G401 (cell line): ENCODE measurements around the gene TCF20. TPM values are rescaled to one million over a fixed set of nuclear protein-coding genes. Genes with fewer than 3 reads are reported as not detected.
A peak's percentile ranks its signal among the peaks of the same experiment; 100 is the strongest.

Experiments
- DNase-seq: peaks from one replicate; pipeline ENCODE4 v3.0.0-alpha.2; 2015; ENCODE audit warnings: low spot score
- in situ Hi-C: cut with HindIII; loops from 2 replicates; pipeline ENCODE4 v1.10.0; 2016; ENCODE audit warnings: low sequenced_read_pairs, mixed read lengths
- total RNA-seq: library from RNA; depleted of rRNA; stranded (reverse); fragments of >200 nt; shearing (Covaris generic); gene quantifications from 2 replicates; pipeline ENCODE4 v1.2.3, GENCODE V29; 2014

TCF20 gene
- total RNA-seq, 1 experiment from 2014 or later: 25.5 TPM

DNA sequence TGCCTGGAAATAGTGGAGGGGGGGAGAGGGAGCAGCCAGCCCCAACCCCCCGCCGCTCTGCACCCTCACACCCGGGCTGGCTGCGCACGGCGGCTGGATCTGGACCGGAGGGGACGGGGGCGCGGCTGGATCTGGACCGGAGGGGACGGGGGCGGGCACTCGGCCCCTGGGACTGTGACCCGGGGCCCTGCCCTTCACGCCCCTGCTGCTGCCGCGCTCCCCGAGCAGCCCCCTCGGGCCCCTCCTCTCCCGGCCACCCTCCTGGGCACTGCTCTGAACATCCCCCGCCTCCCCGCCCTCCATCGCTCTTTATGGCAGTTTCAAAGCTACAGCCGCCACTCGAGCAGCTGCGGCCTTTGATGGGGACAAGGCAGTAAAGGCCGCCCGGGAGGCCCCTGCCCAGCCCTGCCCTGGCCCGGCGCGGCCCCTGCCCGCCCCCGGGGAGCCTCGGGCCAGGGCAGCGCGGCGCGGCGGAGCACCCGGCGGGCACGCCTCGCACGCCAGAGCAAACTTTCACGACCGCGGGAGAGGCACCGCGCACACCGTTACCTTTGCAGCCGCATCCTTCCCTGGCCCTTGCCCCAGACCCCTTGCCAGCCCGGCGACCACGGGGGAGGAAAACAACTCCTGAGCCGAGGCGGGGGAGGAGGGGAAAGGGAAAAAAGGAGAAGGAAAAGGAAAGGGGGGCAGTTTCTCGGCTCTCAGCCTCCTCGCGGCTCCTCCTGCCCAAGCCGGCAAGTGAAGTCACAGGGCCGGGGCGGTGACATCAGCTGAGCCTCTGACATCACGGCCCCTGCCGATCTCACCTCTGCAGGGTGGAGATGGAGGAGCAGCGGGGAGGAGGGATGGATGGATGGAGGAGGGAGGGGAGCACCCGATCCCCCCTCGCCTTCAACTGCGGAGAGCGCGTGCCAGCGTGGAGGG is 13.1 kb upstream of the TCF20 start:
- in situ Hi-C loops: no loop called here
- DNase-seq: no peak

DNA sequence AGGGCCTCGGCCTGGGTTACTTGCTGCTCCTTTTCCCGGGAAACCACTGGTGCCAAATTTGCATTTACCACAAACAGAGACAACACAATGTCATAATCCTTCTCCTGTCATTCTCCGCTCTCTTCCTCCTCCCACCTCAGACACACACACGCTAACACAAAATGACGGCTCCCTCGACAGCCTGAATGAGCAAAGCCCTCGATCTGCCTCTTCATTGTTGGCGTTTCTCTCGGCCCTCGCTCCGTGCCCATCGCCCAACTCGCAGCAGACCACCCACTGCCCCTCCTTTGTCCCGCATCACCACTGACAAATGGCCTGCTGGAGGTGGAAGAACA is 12.5 kb upstream of the TCF20 start:
- peak; percentile 37 for DNase-seq
- in situ Hi-C loops: no loop called here

DNA sequence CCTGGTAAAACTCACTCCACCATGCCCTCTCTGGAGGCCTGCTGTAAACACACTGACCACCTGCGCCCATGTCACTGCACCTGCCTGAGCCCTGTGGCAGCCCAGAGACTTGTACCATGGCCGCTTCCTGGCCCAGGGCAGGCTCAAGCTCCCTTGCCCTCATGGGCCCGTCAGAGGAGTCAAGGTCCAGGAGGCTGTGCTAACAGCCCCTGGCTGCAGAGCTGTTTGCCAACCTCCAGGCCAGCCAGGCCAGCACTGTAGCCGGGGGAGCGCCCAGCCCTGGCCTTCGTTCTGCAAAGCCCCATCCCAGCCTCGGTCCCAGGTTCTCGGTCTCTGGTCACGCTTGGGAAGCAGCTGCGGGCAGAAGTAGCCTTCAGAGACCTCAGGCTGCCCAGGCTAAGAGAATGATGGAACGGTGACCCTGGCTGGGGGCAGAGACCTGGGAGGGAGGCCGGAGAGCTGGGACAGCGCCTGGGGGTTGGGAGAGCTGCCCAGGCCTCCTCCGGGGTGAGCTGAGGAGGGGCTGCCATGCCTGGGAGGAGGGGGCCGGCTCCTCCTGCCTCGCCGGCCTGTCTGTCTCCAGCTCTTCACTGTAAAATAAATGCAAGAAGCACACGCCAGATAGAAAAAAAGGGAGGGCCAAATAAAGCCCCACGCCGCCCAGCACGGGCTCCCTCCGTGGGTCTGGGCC is 11.9 kb upstream of the TCF20 start:
- in situ Hi-C loops: no loop called here
- no peak for DNase-seq

DNA sequence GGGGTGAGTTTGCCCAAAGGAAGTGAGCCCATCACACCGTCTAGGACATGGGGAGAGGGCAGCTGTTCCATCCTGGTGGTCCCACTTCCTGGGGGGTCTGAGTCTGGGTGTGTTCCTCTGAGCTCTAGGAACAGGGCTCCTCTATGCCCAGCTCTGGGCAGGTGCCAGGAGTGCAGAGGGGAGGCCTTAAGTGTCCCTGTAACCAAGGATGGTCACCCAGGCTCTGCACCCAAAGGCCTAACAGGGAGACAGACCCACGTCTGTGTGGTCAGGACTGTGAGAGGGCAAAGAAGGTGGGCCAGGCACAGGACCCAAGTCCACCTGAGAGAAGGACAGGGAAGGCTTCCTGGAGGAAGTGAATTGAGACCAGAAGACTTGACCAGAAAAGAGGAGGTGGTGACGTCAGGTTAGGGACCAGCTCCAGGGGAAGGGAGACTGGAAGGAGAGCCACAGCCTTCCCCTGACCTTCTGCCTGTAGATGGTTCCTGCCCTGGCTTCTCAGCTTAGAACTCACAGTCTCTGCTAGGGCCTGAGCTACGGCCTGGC is 11.3 kb upstream of the TCF20 start:
- in situ Hi-C loops: no loop called here
- DNase-seq: no peak

DNA sequence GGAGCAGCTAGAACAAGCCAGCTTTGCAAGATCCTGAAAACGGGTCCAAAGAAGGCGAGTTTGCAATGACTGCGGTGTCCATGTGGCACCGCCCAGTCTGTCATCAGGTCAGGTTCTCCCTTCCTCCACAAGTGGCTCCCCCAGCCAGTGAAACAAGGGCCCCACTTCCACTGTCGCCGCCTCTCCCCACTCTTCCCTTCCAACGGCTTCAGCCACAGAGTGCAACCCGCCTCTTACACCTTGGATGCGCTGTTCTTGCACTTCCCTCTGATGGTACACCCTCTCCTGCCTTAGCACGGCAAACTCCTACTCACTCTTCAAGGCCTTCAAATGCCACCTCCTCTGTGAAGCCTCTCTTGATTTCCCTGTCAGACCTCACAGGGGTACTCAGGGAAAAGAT is 10.8 kb upstream of the TCF20 start:
- in situ Hi-C loops: no loop called here

DNA sequence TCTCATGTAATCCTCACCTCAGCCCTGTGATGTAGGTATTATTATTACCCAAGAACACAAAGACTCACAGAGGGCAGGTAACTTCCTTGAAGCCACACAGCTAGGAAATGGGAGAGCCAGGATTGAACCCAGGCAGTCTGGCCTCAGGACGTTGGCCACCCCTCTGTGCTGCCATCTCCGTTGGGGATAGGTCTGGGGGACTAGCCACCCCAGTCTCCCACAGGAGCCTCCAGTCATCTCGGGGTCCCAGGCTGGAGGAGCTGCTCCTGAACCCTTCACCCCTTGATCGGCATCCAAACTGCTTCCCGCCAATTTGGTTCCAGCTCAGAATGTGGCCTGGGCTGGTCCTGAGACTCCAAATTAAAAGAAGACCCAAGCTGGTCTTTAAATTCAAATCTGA is 10.4 kb upstream of the TCF20 start:
- no peak for DNase-seq
- in situ Hi-C loops: no loop called here

More for the DNA sequence above, 10.8 kb upstream of the TCF20 start:
- DNase-seq: no peak

DNA sequence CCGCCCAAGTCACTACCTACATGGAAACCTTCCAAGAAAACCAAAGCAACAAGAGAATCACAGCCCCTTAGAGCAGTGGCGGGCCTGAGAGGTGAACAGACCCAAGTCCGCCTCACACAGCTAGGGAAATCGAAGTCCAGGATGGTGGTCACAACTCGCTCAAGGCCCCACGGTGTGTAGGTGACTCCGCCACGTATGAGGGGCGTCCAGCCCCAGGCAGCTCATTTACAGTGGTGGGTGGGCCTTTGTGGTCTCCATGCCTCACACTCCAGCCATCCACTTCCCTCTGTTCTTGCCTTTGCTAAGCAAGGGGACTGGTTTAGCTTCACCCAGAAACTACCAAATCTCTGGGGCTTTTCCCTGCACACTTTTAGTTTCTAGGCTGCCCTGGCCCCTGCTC is 9.7 kb upstream of the TCF20 start:
- in situ Hi-C loops: no loop called here

DNA sequence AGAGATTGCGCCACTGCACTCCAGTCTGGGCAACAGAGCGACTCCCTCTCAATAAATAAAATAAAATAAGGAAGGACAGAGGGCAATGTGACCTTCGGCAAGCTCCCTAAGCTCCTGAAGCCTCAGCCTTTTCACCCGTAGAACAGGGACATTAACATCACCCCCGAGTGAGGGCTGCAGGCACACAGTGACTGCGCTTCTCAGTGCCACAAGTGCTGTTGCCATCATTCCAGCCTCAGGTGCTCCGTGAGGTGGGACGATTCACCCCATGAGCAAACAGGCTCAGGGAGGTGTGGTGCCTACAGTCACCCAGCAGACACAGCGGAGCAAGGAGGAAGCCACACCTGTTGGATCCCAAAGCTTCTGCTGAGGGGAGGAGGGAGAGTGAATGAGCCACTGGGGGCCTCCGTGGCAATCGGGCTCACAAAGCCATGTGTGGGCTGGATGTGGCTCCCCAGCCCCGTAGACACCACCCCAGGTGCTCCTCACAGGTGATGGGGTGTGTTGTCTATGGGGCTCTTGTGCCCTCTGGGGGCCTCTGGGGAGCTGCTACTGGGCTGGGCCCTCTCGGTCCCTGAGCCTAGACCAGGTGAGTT is 9.1 kb upstream of the TCF20 start:
- in situ Hi-C loops: loop anchor here (5.0 kb wide), 2 partner anchors 53 to 93 kb away; no protein-coding TSS in a partner anchor
- DNase-seq: no peak

More for the DNA sequence above, 9.7 kb upstream of the TCF20 start:
- DNase-seq: no peak

DNA sequence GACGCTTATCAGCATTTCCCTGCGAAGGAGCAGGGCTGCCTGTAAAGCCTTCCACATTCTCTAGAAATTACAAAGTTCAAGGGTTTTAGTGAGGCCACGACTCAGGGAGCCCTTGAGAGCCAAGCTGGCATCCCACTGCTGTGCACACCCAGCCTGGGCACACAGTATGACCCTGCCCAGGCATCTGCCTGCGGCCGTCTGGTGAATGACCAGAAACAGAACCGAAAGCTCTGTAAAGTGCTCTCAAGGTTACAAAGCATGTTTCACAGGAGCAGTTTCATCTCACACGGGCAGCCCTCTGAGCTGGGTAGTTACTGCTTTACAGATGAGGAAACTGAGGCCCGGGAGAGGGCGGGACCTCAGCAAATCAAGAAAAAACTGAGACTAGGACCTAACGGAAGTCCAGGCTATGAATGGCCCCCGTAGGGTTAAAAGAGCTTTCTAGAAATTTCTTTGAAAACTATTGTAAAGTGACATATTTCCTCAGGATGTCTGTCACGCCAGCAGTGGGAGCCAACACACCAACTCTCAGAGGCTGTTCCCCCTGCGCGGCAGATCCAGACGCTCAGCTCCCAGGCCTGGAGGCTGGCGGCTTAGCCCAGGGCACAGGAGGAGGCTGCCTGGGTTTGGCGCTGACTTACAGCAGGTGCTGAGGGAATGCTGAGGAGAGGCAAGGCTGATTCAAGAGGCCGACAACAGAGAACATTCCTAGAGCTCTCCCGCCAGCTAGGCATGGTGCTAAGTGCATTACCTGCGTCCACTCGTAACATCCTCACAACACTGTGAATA is 7.7 kb upstream of the TCF20 start:
- peak; percentile 89 for DNase-seq
- in situ Hi-C loops: loop anchor here (5.0 kb wide), 2 partner anchors 54 to 94 kb away; no protein-coding TSS in a partner anchor

DNA sequence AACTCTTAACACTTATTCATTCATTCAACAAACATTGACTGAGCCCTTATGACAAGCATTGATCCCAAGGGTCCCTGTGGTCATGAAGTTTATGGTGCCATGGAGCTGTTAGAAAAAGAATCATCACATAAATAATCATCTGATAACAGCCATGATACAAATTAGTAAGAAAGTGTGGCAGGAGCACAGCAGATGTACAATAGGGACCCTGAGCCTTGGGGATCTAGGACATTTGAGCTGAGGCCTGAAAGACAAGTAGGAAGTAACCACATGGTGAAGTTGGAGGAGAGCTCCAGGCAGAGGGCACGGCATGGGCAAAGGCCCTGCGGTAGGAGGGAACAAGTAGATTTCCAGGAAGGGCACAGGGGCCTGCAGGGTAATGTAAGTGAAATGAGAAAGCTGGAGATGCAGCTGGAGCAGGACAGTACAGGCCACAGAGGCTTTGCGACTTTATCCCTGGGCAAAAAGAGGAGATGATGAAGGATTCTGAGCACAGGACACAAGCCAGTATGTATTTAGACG is 6.8 kb upstream of the TCF20 start:
- in situ Hi-C loops: loop anchor here (5.0 kb wide), 2 partner anchors 55 to 95 kb away; no protein-coding TSS in a partner anchor
- no peak for DNase-seq

DNA sequence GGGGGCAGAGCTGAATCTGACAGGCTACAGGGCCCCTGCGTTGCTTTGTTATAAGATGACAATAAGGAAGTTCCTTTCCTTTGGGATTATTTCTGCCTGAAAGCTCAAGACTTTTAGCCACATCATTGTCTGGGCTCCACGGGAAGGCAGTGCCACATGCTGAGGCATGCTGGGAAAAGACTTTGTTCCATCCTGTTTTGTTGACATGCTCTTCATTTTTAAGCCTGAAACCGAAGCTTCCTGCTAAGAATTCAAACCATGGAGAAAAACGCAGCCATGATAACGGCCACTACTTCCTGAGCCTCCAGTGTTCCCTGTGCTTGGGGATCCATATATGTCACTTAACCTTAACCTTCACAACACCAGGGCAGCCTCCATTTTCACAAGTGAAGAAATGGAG is 5.5 kb upstream of the TCF20 start:
- DNase-seq: no peak
- in situ Hi-C loops: loop anchor here (5.0 kb wide), 2 partner anchors 56 to 96 kb away; no protein-coding TSS in a partner anchor

DNA sequence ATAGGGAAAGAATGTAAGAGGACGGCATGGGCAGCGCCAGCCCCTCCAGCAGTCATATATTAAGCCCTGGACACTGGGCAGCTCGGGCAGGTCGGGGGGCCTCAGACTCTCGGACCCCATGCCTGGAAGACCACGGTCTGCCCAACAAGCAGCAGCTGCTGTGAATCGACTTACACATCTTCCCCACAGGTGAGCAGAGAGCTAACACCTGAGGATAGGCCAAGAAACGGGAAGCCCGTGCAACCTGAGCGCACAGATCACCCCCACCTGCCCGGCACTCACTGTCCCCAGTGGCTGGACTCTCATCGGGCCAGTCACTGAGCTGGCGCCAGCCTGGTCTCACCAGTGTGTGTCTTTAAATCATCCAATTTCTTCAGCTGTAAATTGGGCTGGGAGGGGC is 4.7 kb upstream of the TCF20 start:
- in situ Hi-C loops: loop anchor here (5.0 kb wide), 2 partner anchors 57 to 97 kb away; no protein-coding TSS in a partner anchor
- DNase-seq: no peak

DNA sequence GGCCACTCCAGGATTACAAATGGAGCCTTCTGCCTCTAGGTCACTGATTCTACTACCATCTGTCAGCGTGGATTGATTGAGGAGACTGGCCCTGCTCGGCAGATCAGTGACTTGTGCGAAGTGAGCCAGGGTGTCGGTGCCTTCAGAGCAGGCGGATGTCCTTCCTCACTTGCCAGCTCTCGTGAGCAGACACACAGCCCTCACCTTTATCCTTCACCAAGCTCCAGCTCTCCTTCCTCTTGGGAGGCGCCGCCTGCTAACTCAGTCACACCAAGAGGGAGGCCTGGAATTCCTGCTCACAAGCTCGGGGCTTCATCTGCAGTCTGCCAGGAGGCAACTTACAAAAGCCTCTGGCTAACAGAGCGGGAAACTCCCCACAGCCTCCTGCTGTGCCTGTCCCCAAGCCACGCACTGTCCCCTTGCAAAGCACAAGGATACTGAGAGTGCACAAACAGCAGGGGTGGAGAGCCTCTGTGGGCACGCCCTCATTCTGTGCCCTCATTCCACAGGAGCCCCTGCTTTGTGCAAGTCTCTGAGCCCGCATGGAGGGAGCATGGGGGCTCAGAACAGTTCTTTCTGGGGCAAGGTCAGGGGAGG is 3.5 kb upstream of the TCF20 start:
- in situ Hi-C loops: no loop called here
- DNase-seq: no peak

DNA sequence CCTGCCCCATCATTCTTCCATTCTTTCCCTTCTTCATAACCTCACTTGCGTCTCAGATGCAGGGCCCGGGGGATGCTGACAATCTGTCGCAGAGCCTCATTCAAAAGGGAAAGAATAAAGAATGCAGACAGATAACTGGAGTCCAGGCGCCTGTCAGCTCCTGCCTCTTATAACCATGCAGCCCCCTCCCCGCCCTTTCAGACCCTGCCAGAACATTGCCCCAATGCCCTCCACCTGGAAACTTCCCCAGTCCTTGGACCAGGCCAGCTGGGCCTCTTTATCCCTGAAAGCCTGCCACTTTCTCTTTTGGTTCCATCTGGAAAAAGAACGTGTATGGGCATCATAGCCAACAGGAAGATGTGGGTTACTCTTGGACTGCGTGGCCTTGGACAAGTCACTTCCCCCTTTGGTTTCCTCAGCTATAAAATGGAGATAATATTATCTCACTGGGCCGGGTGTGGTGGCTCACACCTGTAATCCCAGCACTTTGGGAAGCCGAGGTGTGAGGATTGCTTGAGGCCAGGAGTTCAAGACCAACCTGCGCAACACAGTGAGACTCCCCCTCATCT is 2.1 kb upstream of the TCF20 start:
- DNase-seq: no peak
- in situ Hi-C loops: no loop called here

DNA sequence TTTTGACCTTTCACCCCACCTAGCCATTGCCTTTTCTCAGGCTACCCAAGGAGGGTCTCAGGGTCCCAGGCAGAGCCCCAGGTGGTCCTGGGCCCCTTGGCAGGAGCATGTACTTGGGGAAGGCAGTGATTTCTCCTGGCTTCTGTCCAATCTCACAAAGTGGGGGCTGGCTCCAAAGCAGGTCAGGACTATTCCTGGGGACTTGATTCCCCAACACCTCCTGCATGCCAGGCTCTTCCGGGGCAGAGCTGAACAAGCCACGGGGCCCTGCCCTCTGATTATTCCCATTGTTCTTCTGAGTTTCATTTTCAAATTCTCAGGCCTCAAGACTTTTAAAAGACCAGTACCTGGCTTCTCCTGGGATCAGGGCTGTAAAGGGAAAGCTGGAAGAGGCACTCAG is 1.5 kb upstream of the TCF20 start:
- DNase-seq: no peak
- in situ Hi-C loops: no loop called here

DNA sequence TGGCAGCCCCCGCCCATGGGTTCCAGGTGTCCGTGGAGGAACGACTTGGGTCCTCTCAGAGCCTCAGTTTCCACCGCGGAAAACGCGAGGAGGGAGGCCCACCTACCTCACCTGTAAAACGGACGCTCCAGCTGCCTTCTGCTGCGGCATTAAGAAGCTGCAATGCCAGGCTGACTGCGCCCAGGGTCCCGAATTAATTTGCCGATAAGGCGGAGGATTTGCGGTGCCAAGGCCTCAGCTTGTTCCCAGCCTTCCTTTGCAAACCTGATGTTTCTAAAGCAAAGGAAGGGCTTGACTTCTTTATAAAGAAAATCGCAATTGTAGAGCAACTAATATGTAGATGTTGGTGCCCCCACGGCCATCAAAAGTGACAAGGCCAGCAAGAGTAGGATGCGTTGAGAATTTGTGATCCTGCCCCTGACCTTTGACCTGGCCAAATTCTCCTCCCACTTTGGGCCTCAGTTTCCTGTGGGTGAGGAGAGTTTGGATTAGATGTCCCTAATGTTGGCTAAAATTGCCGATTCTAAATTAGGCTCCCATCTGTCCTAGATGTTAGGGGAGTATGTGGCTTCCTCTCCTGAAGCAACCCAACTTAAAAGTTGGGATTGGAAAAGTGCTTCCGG is 849 bp upstream of the TCF20 start:
- in situ Hi-C loops: no loop called here

DNA sequence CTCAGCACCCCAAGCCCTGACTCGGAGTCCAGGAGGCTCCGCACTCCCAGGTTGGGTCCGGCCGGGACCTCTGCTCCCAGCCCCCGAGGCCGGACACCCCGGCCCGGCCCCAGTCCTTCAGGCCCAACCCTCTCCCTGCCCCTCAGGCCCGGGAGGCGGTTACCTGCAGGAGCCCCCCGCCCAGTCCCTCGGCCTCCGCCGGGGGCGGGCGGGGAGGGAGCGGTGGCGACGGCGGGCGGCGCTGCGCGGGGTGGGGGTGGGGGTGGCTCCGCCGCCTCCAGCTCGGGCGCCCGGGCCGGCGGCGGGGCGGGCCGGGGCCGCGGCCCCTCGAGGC is 310 bp downstream of the TCF20 start:
- DNase-seq: no peak

More for the DNA sequence above, 849 bp upstream of the TCF20 start:
- no peak for DNase-seq

More for the DNA sequence above, 310 bp downstream of the TCF20 start:
- in situ Hi-C loops: no loop called here
